NCI-H748 (cell line): ENCODE measurements around the gene LHFPL3.
"Not testable (repeated sequence)": the region's sequence is repeated elsewhere in the genome, so short reads cannot be mapped to it uniquely, and the experiment has no call there.

Source experiments
- DNase-seq: peaks from one replicate; lab custom pipeline; 2025; ENCODE audit not compliant: unreplicated experiment; lab: John Stamatoyannopoulos, UW

LHFPL3 gene

DNA sequence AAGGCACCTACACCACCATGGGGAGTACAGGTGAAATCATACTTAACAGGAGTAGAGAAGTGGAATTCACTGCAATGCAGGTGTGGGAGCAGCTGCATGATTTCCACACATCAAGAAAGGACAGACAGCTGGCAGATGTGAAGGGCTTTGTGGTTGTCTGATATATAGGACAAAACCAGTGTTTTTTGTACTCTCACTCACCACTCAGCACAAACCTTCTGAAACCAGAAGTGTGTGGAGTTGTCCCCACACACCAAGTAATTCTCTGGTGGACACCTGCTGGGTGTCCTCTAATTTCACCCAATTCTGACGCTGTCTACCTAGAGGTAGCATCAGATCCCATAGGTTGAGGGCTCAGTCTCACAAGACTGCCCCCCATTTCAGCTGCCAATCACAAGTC lies 357.9 kb downstream of the LHFPL3 start:
- DNase-seq, result no peak

DNA sequence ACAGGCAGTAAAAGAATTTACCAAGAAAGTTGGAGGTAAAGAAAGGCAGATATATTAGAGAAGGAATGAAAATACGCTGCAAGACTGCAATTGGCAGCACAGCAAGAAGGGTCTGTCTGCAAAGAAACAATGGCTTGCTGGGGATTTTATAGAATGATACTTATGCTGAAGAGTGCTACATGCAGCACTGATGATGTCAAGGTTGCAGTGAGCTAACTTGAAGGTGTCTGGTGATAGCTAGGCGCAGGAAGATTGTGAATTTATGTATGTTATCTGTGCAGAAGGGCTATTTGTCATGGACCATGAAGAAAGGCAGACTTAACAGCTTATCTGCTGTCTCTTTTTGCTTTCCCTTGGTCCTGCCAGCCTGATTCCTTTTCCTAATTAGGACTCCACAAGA lies 366.3 kb downstream of the LHFPL3 start:
- DNase-seq, result no peak

DNA sequence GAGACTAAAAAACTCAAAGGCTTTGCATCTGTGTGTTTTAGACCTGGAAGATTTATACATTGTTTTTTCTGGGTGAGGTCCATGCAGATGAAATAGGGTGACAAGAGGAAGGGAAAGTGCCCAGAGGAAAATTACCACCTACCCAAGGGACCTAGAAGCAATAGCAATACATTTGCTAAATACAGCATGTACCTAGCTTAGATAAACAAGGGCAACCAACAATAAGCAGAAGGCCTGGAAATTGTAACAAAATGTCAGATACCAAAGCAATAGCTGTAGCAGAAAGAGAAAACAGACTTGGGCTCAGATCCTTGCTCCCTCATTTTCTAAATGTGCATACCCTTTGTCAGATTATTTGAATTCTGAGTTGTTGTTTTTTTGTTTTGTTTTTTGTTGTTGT lies 367.2 kb downstream of the LHFPL3 start:
- DNase-seq, result no peak

DNA sequence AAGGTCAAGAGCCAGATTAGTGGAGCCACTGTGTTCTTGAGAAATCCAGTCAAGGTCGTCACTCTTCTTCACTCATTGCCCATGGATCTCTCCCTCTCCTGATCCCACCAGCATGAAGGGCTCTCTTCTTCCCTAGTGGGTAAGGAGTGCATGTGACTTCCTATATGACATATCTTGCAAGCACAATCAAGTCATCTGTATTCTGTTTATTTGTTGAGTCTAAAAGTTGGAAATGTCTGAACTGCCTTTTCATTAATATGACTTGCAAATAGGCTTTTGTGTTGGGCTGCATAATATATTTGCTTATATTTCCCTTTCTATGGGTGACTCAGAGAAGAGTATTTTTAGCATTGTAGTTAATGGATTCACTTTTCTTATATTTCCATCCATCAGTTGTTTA lies 371.9 kb downstream of the LHFPL3 start:
- no peak for DNase-seq

DNA sequence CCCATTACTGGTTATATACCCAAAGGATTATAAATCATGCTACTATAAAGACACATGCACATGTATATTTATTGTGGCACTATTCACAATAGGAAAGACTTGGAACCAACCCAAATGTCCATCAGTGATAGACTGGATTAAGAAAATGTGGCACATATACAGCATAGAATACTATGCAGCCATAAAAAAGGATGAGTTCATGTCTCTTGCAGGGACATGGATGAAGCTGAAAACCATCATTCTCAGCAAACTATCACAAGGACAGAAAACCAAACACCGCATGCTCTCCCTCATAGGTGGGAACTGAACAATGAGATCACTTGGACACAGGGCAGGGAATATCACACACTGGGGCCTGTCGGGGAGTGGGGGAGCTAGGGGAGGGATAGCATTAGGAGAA lies 392.6 kb downstream of the LHFPL3 start:
- DNase-seq, result not testable (repeated sequence)

DNA sequence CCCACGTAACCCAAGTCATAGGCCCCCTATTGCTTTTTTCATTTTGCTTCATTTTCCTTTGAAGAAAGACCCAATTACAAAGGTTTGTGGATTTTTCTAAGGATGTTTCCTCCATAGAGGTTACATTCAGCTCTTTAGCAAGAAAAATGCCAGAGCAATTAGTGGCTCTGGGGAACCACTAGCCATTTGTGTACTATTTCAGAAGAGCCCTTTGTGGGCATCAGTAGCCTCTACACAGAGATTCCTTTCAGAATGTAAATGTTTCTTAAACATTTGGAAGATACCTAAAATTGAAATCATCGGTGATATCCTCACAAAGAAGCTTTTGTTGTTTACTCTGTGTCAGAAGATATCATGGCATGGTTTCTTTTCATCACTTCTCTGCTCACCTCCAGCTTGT lies 394.6 kb downstream of the LHFPL3 start:
- DNase-seq, result no peak

DNA sequence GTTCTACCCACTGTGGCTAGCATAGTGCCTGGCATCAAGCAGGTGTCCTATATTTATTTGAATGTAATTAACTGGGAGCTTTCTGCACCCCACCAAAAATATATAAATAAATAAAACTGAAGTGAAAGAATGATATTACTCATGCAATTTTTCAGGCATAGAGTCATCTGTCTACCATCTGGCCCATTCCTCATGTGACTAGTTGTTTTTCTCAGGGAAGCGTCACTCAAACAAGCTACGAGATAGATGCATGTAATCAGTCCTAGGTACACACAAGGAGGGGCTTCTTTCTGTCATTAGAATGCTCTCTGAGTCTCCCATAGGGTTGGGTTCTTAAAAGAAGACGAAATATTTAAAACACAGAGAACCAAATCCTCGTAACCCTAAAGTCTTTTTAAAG lies 430.1 kb downstream of the LHFPL3 start:
- no peak for DNase-seq

DNA sequence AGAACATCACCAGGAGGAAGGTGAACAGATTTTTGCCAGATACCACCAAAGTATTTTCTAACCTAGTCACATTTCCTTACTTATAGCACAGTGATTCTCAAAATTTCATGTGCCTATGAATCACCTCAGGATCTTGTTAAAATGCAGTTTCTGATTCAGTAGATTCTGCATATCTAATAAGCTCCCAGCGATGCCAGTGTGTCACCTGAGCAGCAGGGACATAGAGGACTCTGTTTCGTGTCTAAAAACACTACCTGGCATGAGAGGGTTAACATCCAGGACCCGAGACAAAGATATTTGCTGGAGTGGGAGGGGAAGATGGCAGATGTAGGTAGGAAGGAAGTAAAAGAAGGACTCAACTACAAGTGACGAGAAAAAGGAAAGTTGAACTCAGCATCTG lies 433.5 kb downstream of the LHFPL3 start:
- no peak for DNase-seq

DNA sequence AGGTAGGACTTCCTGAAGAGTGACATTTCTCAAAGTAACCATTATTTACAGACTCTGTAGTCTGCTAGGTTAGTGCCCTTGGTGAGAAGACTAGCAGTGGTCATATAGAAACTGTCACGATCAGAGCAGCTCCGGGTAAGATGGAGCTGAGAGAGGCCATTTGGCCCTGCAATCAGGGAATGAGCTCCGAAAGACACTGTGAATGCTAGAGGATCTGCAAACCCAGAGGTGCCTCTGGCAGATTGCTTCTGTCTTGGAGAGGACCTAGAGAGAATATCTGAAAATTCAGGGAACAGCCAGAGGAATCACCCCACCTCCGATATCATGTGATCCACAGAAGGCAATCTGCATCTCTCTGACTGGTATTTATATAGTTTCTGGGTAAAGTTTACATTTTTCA lies 438.7 kb downstream of the LHFPL3 start:
- no peak for DNase-seq

DNA sequence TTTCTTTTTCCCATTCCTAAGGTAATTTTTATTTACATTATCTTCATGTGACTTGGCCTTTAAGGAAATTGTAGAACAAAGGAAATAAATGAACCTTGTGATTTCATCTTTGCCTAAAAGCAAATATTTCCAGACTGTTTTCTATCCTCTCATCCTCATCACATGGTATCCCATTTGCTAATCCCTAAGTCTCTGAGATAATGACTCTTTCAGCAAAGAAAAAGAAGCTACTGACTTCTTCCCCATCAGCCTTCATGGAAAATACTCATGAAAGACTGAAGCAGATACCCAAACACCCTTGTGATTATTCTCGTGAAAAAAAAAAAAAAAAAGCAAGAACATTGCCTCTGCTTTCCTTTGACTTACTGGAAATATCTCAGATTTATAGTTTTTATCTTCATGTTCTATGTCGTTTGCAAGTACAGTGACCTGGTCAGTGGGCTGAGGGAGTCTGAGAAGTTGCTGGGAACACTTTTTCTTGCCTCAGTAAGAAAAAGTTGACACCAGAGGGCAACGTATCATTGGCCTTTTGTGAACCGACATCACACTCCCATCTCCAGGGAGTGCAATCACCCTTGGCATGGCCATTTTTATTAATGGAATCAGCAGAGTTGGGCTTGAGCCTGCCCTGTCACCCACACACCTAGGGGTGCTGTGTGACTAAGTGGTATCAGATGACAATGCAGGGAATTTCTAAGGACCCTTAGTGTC lies 439.6 kb downstream of the LHFPL3 start:
- no peak for DNase-seq

DNA sequence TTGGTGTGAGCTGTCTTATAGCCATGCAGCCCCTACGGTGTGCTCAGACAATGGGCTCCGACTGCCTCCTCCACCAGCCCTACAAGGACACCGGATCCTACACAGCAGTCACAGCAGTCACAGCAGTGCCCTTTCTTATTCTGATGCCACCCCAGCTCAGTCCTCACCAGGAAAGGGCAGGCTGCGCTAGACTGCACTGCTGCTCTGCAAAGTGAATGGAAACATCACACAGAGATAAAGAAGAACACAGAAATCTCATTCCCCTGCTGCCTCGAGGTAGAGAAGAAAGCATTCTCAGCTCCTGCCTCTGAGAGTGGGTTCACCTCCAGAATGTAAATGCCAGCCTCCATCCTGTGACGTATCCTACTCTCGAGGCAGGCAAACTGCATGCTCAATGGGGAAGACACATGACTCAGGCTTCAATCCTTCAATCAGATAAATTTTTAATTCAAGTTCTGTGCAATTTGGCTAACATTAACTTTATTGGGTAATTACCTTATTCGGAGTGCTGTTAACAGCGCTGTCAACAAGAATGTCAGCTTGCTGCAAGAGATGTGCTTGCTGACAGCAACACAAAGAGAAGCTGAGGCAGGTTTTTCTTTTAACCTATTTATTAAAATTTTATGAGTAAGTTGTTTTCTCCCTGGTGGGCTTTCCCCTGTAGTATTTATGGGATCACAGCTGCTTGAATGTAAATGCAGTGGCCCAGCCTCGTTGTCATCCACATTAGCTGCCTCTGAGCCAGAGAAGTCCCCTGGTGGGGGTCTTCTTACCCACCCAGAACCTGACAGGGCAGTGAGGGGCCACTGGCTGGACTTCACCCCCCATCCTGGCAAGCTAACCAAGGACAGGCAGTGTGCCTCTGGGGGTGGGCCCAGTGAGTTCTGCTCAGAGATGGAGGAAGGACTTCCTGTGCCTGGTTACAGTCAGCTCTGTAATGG lies 444.3 kb downstream of the LHFPL3 start:
- no peak for DNase-seq

DNA sequence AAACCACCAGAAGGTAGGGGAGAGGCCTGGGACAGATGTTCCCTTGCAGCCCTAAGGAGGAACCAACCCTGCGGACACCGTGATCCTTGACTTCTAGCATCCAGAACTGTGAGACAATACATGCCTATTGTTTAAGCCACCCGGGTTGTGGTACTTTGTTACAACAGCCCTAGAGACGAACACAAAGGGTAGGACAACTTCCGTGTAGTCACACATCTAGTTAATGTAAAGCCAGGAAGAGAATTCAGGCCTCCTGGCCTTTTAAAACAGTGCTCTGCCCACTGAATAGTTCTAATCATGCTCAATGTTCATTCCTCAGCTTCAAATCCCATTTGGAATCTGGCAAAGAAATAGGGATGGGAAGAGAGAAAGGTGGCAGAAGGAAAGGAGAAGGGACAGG lies 445.4 kb downstream of the LHFPL3 start:
- DNase-seq, result no peak

DNA sequence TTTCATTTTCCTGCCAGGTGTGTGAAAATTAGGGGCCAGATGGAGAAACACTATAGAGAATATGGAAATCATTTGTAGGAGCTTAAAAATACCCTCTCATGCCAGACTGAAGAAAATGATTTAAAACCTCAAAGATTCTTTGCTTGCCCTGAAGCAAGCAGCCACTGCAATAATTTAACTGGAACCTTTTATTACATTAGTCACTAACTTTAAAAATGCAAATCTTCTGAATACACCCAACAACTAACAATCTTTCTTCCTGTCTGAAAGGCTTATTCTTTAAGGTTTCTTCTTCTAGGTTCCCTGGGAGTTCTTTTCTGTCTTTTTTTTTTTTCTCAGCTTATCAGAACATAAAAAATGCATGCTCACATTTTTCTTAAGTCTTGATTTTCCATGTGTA lies 447.1 kb downstream of the LHFPL3 start:
- DNase-seq, result no peak

DNA sequence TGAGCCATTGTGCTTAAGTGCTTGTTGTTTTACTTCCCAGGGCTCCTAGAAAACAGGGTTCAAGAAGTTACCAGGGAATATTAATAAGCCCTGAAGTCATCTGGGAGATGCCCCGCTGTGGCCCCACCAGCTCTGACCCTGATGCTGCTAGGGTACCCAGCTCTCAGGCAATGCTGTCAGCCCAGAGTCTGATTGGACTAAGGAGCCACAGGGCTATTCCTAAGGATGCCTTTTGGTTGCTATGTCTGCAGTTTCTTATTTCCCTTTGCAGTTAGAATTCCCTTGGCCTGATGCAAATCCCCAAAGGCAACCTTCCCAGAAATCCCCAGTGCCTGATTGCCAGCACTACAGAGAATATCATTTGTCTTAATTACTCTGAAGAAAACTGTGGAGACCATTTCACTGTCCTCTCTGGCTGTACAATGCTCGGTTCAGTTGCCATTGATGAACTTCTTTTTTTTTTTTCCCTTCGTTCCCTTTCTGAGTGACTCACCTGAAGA lies 448.9 kb downstream of the LHFPL3 start:
- DNase-seq, result no peak

DNA sequence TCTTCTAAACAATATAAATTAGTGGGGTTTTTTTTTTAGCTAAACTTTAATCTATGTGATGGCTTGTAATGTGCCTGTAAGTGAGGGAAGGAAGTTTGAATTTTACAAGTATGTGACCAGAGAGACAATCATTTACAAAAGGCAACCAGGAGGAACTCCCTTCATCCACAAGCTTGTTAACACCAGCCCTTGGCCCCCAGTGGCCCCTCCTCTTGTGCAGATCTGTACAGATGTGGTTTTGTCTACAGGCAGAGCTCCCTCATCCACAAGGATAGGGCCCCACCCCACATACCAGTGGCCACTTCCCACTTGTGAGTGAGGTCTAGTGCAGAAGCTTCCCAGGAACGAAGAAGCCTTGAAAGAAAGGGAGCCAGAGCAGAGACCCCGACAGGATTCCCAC lies 451.5 kb downstream of the LHFPL3 start:
- no peak for DNase-seq

DNA sequence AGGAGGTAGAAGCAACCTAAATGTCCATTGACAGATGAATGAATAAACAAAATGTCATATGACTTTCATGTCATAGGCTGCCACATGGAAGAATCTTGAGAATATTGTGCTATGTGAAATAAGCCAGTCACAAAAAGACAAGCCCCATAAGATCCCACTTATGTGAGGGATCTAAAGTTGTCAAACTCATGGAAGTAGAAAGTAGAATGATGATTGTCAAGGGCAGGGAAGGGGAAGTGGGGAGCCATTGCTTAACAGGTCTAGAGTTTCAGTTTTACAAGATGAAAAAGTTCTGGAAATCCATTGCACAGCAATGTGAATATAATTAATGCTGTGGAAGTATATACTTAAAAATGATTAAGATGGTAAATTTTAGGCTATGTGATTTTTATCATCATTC lies 456.3 kb downstream of the LHFPL3 start:
- no peak for DNase-seq

DNA sequence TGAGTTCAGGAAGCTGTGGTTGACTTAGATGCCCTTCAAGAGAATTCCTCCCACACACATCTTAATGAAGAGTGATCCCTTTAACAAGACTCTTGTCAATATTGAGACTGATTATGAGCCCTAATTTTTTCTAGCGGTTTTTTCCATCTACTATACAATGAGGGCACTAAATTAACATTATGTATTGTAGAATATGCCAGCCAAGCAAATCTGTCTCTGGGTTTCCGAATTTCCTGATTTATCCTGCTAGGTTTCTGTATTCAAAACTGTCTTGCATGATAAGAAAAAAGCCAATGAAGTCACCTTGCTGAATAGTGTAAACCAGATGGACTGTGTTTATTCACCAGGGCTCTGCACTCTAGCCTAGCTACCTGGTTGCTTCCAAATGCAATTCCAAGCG lies 461.4 kb downstream of the LHFPL3 start:
- no peak for DNase-seq

DNA sequence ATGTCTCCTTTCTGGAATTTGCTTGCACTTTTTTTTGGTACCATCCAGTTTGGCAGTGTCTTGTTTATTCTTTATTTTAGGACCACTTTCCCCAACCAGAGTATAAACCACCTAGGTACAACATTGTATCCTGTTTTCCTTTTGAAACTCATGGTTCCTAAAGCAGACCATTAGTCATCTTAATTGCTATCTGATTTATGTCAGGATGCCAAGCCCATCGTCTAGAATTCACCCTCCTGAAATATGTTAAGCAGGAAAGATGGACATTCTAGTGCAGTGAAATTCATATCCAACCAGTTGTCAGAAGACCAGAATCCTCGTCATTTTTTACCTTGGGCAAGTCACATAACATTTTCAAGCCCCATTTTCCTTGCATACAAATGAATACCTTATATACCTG lies 462.0 kb downstream of the LHFPL3 start:
- no peak for DNase-seq

DNA sequence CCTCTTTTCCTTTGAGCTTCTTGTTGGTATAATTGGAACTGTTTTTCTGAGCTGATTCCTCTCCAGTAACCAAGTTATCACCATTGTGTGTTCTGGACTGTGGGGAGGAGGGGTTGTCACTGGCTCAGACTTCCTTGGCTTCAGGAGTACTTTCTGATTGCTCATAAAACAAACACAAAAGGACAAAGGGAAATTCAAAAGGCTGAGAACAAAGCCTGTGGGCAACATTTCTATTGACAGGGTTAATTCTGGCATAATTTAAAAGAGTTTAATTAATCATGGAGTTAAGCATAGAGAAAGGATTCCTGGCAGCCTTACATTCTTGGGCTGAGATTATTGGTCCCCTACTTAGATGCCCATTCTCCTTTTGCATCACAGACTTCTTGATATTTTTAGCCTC lies 462.7 kb downstream of the LHFPL3 start:
- DNase-seq, result no peak

DNA sequence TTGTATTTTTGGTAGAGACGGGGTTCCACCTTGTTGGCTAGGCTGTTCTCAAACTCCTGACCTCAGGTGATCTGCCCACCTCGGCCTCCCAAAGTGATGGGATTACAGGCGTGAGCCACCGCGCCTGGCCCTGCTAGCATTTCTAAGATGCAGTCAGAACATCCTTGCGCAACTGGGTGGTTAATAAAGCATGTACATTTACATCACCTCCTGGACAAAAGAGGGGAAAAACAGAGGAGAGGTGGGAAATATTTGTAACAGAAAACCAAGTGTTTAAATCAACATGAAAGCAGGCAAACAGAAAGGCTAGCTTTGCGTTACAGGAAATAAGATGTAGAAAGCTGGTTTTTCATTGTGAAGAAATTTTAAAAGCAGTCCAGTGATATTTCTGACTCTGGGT lies 464.7 kb downstream of the LHFPL3 start:
- no peak for DNase-seq

DNA sequence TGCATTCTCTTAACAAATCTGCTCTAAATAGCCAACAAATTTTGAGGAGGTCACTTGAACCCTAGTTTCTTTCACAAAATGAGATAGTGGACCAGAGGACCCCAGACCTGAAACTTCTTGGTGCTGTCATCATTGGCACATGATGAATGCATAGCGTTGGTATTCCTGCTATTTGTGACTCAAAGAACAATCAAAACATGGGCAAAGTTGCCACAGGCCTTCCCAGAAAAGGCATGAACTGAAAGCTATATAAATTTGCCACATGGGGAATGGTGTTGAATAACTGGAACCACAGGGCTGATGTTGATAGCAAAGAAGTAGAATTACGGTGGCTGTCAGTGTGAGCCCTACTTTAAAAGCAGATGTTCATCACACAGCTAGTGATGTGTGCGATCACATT lies 465.8 kb downstream of the LHFPL3 start:
- no peak for DNase-seq

DNA sequence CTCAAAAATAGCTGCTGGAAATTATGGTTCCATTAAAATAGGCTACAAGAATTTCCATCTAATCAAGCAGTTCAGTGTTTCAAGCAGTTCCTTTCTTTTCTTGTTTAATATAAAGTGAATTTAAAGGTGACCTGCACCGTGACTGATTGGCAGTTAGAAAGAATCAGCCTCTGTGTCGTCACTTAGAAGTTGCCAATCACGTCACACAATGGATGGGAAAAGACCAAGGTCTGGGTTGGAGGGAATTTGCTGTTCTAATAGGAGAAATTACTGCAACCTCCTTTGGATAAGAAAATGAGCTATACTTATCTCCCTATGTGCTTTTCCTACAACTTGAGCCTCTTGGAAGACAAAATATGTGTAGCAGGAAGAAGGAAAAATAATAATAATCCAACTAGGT lies 466.2 kb downstream of the LHFPL3 start:
- no peak for DNase-seq
